Activated effector memory CD4-positive, alpha-beta T cell treated with Interleukin-2 at 50 U/mL for 16 hours (primary cell): Measurements from ENCODE around the gene ZNF548.

Experiments
- DNase-seq: peaks from one replicate; pipeline ENCODE4 v3.0.0-alpha.2; 2020

ZNF548 gene

DNA sequence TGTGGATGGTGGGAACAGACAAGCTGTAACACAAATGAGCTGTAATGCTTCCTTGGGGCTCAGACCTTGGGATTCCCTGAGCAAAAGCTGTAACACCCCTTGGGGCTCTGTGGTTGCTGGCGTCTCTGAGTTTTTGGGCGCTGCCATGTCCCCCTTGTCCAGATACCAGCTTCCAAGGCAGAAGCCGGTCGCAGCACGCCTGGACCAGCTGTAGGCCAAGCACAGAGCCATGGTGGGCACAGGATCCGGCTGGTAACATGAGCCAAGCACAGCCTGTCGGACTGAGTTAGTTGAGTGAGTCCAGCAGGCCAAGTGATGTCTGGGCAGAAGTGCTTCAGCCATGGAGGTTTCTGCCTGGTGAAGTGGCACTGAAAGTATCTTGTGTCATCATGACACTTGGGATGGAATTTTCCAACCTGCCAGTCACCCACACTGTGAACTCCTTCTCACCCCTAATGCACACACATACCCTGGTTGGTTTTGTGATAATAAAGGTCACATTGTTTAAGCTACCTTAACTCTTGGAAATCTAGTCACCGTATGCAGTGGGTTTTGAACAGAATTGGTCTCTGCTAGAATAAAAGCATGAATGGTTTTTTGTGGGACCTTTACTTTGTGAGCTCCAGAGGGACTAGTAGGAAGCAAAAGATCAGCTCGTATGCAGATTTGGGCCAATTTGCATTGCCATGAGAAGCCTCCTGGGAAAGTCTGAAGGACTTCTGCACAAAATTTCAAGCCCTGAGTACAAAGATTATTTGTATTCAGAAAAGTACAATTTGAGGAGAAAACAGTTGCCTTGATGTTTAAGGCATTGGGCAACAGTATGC is 14.3 kb downstream of the ZNF548 start:
- no peak for DNase-seq

DNA sequence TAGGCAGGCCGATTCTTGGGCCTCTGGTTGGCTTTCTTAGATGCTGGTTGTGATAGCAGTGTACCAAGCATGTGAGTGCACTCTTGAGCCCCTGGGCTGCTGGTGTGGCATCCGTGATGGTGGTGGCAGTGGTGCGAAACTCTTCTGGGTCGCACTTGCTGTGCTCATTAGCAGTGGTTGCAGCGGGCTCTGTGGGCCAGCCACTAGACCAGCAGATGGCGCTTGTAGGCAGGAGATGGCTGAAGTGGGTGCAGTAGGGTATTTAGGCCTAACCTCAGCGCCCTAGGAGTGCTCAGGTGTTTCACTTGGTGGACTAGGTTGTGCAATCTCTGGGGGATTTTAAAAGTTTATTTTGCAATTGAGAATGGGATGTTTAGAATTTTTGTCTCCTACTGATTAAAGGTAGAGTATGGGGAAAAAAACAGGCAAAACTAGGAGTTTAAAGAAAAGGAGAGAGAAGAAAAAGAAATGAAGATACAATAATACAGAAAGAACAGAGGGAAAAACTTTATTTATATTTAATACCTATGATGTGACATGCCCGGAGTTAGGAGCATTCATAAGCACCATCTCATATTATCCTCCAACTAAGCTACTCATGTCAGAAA is 17.0 kb downstream of the ZNF548 start:
- peak; percentile 58 for DNase-seq

DNA sequence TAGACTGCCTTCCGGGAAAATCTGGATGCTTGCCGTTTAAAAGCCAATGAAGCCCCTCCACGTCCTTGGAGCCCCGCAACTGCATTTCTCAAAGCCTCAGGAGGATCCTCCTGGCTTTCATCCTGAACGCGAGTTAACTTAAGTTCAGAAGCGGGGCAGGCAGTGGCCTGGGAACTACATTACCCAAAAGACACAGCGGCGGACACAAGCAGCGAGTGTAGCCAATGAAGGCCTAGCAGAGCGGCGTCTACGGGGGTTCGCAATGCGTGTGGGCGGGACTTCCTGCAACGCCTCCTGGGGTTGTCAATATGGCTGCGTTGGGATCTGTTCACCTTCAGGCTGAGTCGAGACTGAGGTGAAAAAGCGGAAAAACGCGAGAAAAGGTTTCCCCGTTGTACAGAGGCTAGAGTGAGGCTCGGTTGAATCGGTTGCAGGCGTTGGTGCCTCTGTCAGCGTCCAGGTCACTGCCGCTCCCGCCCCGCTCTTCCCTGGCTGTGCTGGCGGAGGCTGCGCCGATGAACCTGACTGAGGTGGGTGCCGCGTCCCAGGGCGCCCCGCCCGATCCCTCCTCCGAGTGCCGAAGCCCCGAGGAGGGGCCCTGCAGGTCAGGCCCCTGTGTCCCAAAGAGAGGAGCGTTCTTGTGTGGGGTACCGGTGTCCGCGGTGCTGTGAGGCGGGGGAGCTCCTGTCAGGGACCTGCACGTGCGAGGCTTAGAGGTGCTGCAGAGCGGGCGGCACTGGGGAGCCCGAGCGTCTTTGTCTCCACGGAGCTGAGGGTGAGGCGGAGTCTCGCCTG is 21.4 kb downstream of the ZNF548 start, which contains the start of gene ZNF17:
Gene ZNF17 (plus strand): TSS at position 285 of the 795 bp plus-strand sequence. CDS start 2,455 bp downstream, outside the sequence.
- peak; percentile 85 for DNase-seq

DNA sequence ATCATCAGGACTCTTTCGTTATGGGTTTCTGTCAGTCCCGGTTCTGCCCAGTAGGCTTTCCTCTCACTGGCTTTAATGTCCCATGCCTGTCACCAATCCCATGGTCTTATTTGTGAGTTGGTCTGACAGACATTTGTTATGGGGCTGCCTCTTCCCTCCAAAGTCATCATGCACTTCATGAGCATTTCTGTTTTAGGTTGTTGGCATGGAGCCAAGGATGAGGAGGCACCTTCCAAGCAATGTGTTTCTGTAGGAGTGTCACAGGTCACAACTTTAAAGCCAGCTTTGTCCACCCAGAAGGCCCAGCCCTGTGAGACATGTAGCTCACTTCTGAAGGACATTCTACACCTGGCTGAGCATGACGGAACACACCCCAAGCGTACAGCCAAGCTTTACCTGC is 29.8 kb downstream of the ZNF548 start:
- DNase-seq: no peak

DNA sequence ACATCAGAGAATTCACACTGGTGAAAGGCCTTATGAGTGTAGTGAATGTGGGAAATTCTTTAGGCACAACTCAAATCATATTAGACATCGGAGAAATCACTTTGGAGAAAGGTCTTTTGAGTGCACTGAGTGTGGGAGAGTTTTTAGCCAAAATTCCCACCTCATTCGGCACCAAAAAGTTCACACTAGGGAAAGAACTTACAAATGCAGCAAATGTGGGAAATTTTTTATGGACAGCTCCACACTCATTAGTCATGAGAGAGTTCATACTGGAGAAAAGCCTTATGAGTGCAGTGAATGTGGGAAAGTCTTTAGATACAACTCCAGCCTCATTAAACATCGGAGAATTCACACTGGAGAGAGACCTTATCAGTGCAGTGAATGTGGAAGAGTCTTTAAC is 31.4 kb downstream of the ZNF548 start:
- no peak for DNase-seq

DNA sequence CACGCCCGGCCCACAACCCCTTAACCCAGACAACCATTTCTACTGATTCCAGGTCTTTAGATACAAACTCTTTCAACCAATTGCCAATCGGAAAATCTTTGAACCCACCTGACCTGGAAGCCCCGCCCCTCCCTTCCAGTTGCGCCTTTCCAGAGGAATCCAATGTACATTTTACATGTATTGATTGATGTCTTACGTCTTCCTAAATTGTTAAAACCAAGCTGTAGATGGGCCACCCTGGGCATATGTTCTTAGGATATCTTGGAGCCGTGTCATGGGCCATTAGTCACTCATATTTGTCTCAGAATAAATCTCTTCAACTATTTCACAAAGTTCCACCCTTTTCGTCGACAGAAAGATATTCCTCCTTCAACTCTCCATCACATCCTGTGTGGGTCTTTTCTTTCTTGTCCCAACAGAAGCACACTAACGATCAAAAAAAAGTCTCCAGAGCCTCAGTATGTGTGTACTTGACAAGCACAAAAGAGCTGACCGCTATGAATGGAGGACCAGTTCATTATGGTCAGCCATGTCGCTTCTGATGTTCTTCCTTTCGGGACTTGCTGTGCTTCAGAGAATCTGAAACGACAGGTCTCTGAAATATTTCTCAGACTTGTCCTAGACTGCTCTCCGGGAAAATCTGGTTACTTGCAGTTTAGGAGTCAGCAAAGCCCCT is 44.9 kb downstream of the ZNF548 start:
- no peak for DNase-seq

DNA sequence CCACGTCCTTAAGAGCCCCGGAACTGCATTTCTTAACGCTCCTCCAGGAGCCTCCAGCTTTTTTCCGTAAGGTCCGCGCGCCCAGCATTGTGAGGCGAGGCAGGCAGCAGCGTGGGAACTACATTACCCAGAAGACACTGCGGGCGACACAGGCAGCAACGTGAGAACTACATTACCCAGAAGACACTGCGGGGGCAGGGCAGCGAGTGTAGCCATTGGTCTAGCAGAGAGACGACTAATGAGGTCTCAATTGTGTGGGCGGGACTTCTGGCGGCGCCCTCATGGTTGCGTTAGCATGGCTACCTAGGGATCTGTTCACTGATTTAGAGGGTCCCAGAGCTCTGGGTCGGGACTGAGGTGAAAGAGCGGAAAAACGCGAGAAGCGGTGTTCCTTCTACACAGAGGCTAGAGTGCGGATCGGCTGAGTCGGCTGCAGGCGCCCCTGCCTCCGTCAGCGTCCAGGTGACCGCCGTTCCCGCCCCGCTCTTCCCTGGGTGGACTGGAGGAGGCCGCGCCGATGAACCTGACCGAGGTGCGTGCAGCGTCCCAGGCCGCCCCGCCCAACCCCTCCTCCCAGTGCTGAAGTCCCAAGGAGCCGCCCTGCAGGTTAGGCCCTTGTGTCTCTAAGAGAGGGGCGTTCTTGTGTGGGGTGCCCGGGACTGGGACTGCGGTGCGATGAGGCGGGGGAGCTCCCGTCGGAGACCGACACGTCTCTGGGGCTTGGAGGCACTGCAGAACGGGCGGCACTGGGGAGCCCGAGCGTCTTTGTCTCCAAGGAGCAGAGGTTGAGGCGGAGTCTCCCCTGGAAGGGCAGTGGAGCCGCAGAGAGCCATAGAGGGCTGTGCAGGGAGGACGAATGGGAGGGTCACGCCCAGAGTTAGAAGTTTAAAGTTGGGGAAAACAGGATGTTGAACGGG is 45.7 kb downstream of the ZNF548 start, which contains the start of gene ZNF749:
Gene ZNF749 (plus strand): TSS at position 264 of the 917 bp plus-strand sequence. CDS start 254 bp downstream, at position 518.
- DNase-seq: peak; percentile 94

DNA sequence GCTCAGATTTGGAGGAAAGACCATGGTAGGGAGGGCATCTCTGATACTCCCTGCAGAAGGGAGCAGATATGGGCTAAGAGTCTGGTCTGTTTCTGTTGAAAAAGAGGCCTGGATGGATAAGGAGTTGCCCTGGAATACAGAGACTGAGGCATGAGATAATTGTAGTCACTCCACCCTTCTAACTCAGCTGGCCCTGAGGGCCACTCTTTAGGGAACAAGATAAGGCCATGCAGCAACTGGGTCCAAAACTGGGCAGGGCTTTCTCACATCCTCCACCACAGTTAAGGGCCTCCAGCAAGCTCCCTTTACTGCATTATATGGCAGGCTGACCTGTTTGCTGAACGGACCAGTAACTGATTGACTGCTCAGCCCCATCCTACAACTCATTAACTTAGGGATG is 46.8 kb downstream of the ZNF548 start:
- no peak for DNase-seq

DNA sequence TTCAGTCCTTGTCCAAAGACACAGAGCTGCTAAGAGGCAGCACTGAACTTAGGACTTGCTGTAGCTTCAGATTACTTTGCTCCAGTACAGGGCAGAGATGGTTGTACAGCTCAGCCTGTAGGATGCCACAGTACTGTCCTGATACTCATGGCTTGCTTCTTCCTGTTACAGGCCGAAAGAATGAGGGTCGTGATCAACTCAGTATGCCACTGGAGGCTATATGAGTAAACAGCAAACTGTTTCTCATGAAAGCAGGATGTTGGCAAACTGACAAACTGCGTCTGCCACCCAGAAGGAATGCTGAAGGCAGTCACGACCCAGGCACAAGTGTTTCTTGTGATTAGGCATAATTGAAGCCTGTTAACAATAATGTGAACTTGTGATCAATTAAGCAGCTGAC is 48.3 kb downstream of the ZNF548 start:
- DNase-seq: no peak

DNA sequence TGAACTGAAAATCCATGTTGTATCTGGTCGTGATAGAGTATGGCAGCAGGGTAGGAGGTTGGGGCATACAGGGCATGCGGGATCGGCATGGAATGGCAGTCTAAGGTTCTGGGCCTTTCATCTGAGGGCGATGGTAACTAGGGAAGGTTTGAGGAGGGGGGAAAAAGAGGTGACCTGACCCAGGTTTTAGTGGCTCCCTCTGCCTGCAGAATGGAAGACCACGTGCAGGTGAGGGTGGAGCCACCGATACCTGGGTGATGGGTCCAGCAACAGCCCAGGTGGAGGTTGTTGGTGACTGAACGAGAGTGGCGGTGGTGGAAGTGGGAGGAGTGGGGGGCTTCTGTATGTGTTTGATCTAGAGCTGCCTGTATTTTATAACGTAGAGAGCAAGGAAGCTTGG is 49.3 kb downstream of the ZNF548 start:
- DNase-seq: no peak

DNA sequence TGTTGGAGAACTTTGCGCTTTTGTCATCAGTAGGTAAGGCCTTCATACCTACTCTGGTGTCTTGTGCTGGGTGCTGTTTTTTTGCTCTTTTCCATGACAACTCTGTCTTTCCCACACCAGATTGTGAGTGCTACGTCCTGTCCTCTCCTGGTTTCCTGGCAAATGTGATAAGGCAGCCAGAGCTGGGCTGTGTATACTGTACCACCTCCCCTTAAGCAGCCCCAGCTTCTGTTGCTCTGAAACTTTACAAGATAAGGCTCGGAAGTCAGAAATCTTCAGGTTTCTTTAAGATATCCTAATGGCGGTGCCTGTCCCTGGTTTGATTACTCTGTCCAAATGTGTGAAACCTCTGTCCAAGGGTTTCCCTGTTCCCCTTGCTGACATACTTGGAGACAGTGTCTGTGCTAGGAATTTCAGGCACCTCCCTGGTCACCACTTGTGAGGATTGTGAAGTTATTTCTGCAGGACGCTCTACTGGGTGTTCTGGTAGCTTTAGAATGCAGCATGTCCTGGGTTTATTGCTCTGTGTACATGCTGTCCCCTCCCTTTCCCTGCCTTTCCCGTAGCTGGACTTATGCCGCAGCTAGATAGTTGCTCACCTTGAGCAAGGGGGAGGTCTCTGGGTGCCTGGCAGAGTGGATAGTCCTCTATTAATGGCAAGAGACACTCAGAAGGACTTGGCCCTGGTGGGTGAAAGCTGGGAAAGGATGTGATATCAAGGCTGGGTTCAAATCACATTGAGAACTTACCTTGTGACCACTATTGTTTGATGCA is 52.5 kb downstream of the ZNF548 start:
- no peak for DNase-seq

DNA sequence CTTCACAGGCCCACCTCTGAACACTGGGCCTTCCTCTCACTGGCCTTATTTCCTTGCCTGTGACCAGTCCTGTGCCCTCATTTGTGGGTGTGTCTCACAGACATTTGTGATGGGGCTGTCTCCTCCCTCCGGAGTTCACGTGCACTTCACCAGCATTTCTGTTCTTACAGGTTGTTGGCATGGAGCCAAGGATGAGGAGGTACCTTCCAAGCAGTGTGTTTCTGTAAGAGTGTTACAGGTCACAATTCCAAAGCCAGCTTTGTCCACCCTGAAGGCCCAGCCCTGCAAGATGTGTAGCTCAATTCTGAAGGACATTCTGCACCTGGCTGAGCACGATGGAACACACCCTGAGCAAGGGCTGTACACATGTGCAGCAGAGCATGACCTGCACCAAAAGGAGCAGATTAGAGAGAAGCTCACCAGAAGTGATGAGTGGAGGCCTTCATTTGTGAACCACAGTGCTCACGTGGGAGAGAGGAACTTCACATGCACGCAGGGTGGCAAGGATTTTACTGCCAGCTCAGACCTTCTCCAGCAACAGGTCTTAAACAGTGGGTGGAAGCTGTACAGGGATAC is 53.6 kb downstream of the ZNF548 start:
- DNase-seq: no peak

DNA sequence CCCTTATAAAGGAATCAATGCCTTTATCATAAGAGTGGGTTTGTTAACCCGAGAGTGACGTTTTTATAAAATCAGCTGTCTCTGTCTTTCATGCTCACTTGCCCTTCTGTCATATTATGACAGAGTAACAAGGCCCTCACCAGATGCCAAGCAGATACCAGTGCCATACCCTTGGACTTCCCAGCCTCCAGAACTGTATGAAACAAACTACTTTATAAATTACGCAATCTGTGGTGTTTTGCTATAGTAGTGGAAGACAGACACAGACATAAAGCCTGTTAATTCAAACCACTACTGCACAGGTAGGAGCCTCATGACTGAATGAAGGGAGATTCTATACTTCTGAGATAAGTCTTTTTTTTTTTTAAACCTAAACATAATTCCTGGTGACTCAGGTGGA is 62.7 kb downstream of the ZNF548 start:
- DNase-seq: no peak
